ENCODE measurements around the gene THSD7A.

Gene THSD7A

GRCh38 chr7:11374629-11375028 lies 457.4 kb downstream of the THSD7A start:
- no peak for DNase-seq

GRCh38 chr7:11373546-11374142 lies 458.4 kb downstream of the THSD7A start:
- DNase-seq = no peak

GRCh38 chr7:11369696-11370095 lies 462.3 kb downstream of the THSD7A start:
- no peak for DNase-seq

GRCh38 chr7:11366118-11366517 lies 465.9 kb downstream of the THSD7A start:
- DNase-seq = no peak

GRCh38 chr7:11358637-11359036 lies 473.4 kb downstream of the THSD7A start:
- no peak for DNase-seq

- DNase-seq = no peak
Observed at GRCh38 chr7:11355399-11356005, 476.5 kb downstream of the THSD7A start.

GRCh38 chr7:11346302-11346701 lies 485.7 kb downstream of the THSD7A start:
- DNase-seq = no peak

- DNase-seq = no peak
Observed at GRCh38 chr7:11345621-11346020, 486.4 kb downstream of the THSD7A start.

- DNase-seq = no peak
Observed at GRCh38 chr7:11343818-11344413, 488.1 kb downstream of the THSD7A start.

- DNase-seq = no peak
Observed at GRCh38 chr7:11343136-11343535, 488.9 kb downstream of the THSD7A start.

GRCh38 chr7:11341285-11341944 lies 490.6 kb downstream of the THSD7A start:
- DNase-seq = no peak

- no peak for DNase-seq
Observed at GRCh38 chr7:11336432-11336831, 495.6 kb downstream of the THSD7A start.

- DNase-seq = no peak
Observed at GRCh38 chr7:11335947-11336346, 496.1 kb downstream of the THSD7A start.

GRCh38 chr7:11332865-11333228 lies 499.2 kb downstream of the THSD7A start:
- no peak for DNase-seq

GRCh38 chr7:11332186-11332864 lies 499.7 kb downstream of the THSD7A start:
- no peak for DNase-seq

- no peak for DNase-seq
Observed at GRCh38 chr7:11331128-11332102, 500.6 kb downstream of the THSD7A start.

GRCh38 chr7:11330717-11331116 lies 501.3 kb downstream of the THSD7A start:
- no peak for DNase-seq

GRCh38 chr7:11330208-11330607 lies 501.8 kb downstream of the THSD7A start:
- DNase-seq = no peak

GRCh38 chr7:11329626-11330025 lies 502.4 kb downstream of the THSD7A start:
- no peak for DNase-seq

- DNase-seq = no peak
Observed at GRCh38 chr7:11328309-11328708, 503.7 kb downstream of the THSD7A start.

- DNase-seq = no peak
Observed at GRCh38 chr7:11327633-11328032, 504.4 kb downstream of the THSD7A start.

Data from stimulated activated naive CD4-positive, alpha-beta T cell treated with Interleukin-2 at 50 U/mL for 16 hours (primary cell).